ENCODE data around the gene CAD. TPM values are rescaled to one million over a fixed set of nuclear protein-coding genes. Genes with fewer than 3 reads are reported as not detected.

Gene CAD
- total RNA-seq, 2 experiments from 2014 or later = 132 to 173 TPM

- H3K4me1 ChIP-seq (ENCODE audit: insufficient read depth, low read length, poor library complexity, severe bottlenecking) = peaks cover 75% of the 10 kb centered on the region
- TF ChIP-seq CTCF (conservative IDR thresholded peaks at IDR 0.05; ENCODE audit: low read length) (peak; percentile 90), EZH2phosphoT487 (IDR thresholded peaks at IDR 0.05; ENCODE audit: borderline replicate concordance, low read depth, low read length) (no peak)
- peak; percentile 85 for DNase-seq (ENCODE audit: low spot score)
- H3K9me2 ChIP-seq (ENCODE audit: insufficient read depth, low read length) = no peaks in the 10 kb centered on the region
- H3K79me2 ChIP-seq (ENCODE audit: insufficient read depth, low read depth, low read length) = no peaks in the 10 kb centered on the region
- no peaks in the 10 kb centered on the region for H3K36me3 ChIP-seq (ENCODE audit: insufficient read depth, low read length)
- POLR2A ChIA-PET = interaction anchor here (0.6 to 4.8 kb wide), 14 partner anchors 10 to 241 kb away, joined by 3 to 46 read pairs (median 6); partner anchors contain the start of genes AGBL5, ATRAID and TRIM54
- peak overlapping the region; percentile 66 for H2AFZ ChIP-seq (ENCODE audit: low read length)
- CTCF ChIA-PET (ENCODE audit: unreplicated experiment) = interaction anchor here (0.6 to 4.5 kb wide), 9 partner anchors 8 to 322 kb away, joined by 3 to 37 read pairs (median 6); partner anchors contain the start of genes MPV17 and TRIM54
- intact Hi-C loops (cut with micrococcal nuclease; ENCODE audit: unreplicated experiment) = loop anchor here (1.0 to 5.0 kb wide), 6 partner anchors 27 to 445 kb away; partner anchors contain the start of gene DPYSL5
- no TSS peak for BruUV-seq (replicated peaks)
- H4K20me1 ChIP-seq (ENCODE audit: insufficient read depth, low read length) = no peaks in the 10 kb centered on the region
- H3K9me3 ChIP-seq (ENCODE audit: low read length) = no peaks in the 10 kb centered on the region
- peak overlapping the region; percentile 99 for H3K27ac ChIP-seq (ENCODE audit: low read depth, low read length, poor library complexity, severe bottlenecking)
- peak overlapping the region; percentile 65 for H3K4me2 ChIP-seq (ENCODE audit: low read length)
- peak overlapping the region; percentile 39 for H3K4me3 ChIP-seq (ENCODE audit: low read depth, low read length, poor library complexity, severe bottlenecking)
Observed at GRCh38 chr2:27291865-27292264, 74.7 kb downstream of the CAD start.

Other genes starting within 250 kb of the CAD start
- not detected in 2 replicates for gene MAPRE3, start 246.7 kb upstream of the CAD start, total RNA-seq (2014; rRNA removed; shearing (Covaris generic))
- not detected in 2 replicates for gene MAPRE3, start 246.7 kb upstream of the CAD start, total RNA-seq (2022)
- 32.0 and 32.6 TPM in 2 replicates for gene TMEM214, start 184.4 kb upstream of the CAD start, total RNA-seq (2014; rRNA removed; shearing (Covaris generic))
- gene TMEM214, start 184.4 kb upstream of the CAD start, total RNA-seq (2022) = 78.6 and 79.3 TPM in 2 replicates
- gene AGBL5, start 165.7 kb upstream of the CAD start, total RNA-seq (2014; rRNA removed; shearing (Covaris generic)) = 34.3 and 37.4 TPM in 2 replicates
- 42.0 and 51.8 TPM in 2 replicates for gene AGBL5, start 165.7 kb upstream of the CAD start, total RNA-seq (2022)
- gene OST4, start 145.7 kb upstream of the CAD start, total RNA-seq (2014; rRNA removed; shearing (Covaris generic)) = 147 and 214 TPM in 2 replicates
- 253 and 267 TPM in 2 replicates for gene OST4, start 145.7 kb upstream of the CAD start, total RNA-seq (2022)
- 2.7 and 3.2 TPM in 2 replicates for gene EMILIN1, start 138.8 kb upstream of the CAD start, total RNA-seq (2014; rRNA removed; shearing (Covaris generic))
- gene EMILIN1, start 138.8 kb upstream of the CAD start, total RNA-seq (2022) = 1.6 and 2.2 TPM in 2 replicates
- gene KHK, start 130.6 kb upstream of the CAD start, total RNA-seq (2014; rRNA removed; shearing (Covaris generic)) = 9.7 and 14.0 TPM in 2 replicates
- 17.9 and 19.7 TPM in 2 replicates for gene KHK, start 130.6 kb upstream of the CAD start, total RNA-seq (2022)
- not detected in 2 replicates for gene CGREF1, start 98.2 kb upstream of the CAD start, total RNA-seq (2014; rRNA removed; shearing (Covaris generic))
- not detected in 2 replicates for gene CGREF1, start 98.2 kb upstream of the CAD start, total RNA-seq (2022)
- gene ABHD1, start 93.6 kb upstream of the CAD start, total RNA-seq (2014; rRNA removed; shearing (Covaris generic)) = not detected in 2 replicates
- gene ABHD1, start 93.6 kb upstream of the CAD start, total RNA-seq (2022) = not detected in 2 replicates
- 113 and 116 TPM in 2 replicates for gene PREB, start 82.7 kb upstream of the CAD start, total RNA-seq (2014; rRNA removed; shearing (Covaris generic))
- gene PREB, start 82.7 kb upstream of the CAD start, total RNA-seq (2022) = 96.8 and 106 TPM in 2 replicates
- not detected in 2 replicates for gene PRR30, start 78.0 kb upstream of the CAD start, total RNA-seq (2014; rRNA removed; shearing (Covaris generic))
- not detected in 2 replicates for gene PRR30, start 78.0 kb upstream of the CAD start, total RNA-seq (2022)
- not detected in 2 replicates for gene TCF23, start 68.4 kb upstream of the CAD start, total RNA-seq (2014; rRNA removed; shearing (Covaris generic))
- 0.25 TPM in 1 of 2 replicates, not detected in the other for gene TCF23, start 68.4 kb upstream of the CAD start, total RNA-seq (2022)
- gene ATRAID, start 5.3 kb upstream of the CAD start, total RNA-seq (2014; rRNA removed; shearing (Covaris generic)) = 75.4 and 93.3 TPM in 2 replicates
- gene ATRAID, start 5.3 kb upstream of the CAD start, total RNA-seq (2022) = 92.7 and 92.8 TPM in 2 replicates
- 50.1 and 55.5 TPM in 2 replicates for gene SLC5A6, start 5.1 kb upstream of the CAD start, total RNA-seq (2014; rRNA removed; shearing (Covaris generic))
- 47.9 and 60.1 TPM in 2 replicates for gene SLC5A6, start 5.1 kb upstream of the CAD start, total RNA-seq (2022)
- gene SLC30A3, start 45.7 kb downstream of the CAD start, total RNA-seq (2014; rRNA removed; shearing (Covaris generic)) = 14.0 and 23.3 TPM in 2 replicates
- gene SLC30A3, start 45.7 kb downstream of the CAD start, total RNA-seq (2022) = 61.0 and 71.6 TPM in 2 replicates
- 2.7 and 4.7 TPM in 2 replicates for gene DNAJC5G, start 58.1 kb downstream of the CAD start, total RNA-seq (2014; rRNA removed; shearing (Covaris generic))
- gene DNAJC5G, start 58.1 kb downstream of the CAD start, total RNA-seq (2022) = 18.1 and 18.2 TPM in 2 replicates
- 2.1 and 6.4 TPM in 2 replicates for gene TRIM54, start 65.1 kb downstream of the CAD start, total RNA-seq (2014; rRNA removed; shearing (Covaris generic))
- 13.6 and 18.8 TPM in 2 replicates for gene TRIM54, start 65.1 kb downstream of the CAD start, total RNA-seq (2022)
- 5.9 and 6.4 TPM in 2 replicates for gene UCN, start 91.1 kb downstream of the CAD start, total RNA-seq (2014; rRNA removed; shearing (Covaris generic))
- 7.2 and 8.5 TPM in 2 replicates for gene UCN, start 91.1 kb downstream of the CAD start, total RNA-seq (2022)
- gene MPV17, start 105.7 kb downstream of the CAD start, total RNA-seq (2014; rRNA removed; shearing (Covaris generic)) = 54.1 and 63.9 TPM in 2 replicates
- gene MPV17, start 105.7 kb downstream of the CAD start, total RNA-seq (2022) = 98.0 and 109 TPM in 2 replicates
- 54.2 and 56.9 TPM in 2 replicates for gene GTF3C2, start 139.4 kb downstream of the CAD start, total RNA-seq (2014; rRNA removed; shearing (Covaris generic))
- gene GTF3C2, start 139.4 kb downstream of the CAD start, total RNA-seq (2022) = 70.3 and 77.7 TPM in 2 replicates
- 23.9 and 27.0 TPM in 2 replicates for gene EIF2B4, start 153.0 kb downstream of the CAD start, total RNA-seq (2014; rRNA removed; shearing (Covaris generic))
- 32.9 and 33.1 TPM in 2 replicates for gene EIF2B4, start 153.0 kb downstream of the CAD start, total RNA-seq (2022)
- 63.1 and 66.0 TPM in 2 replicates for gene SNX17, start 153.2 kb downstream of the CAD start, total RNA-seq (2014; rRNA removed; shearing (Covaris generic))
- 86.8 and 97.4 TPM in 2 replicates for gene SNX17, start 153.2 kb downstream of the CAD start, total RNA-seq (2022)
- gene ZNF513, start 163.4 kb downstream of the CAD start, total RNA-seq (2014; rRNA removed; shearing (Covaris generic)) = 9.0 and 10.0 TPM in 2 replicates
- 9.7 and 10.9 TPM in 2 replicates for gene ZNF513, start 163.4 kb downstream of the CAD start, total RNA-seq (2022)
- gene PPM1G, start 192.2 kb downstream of the CAD start, total RNA-seq (2014; rRNA removed; shearing (Covaris generic)) = 101 and 113 TPM in 2 replicates
- gene PPM1G, start 192.2 kb downstream of the CAD start, total RNA-seq (2022) = 138 and 147 TPM in 2 replicates
- gene NRBP1, start 211.3 kb downstream of the CAD start, total RNA-seq (2014; rRNA removed; shearing (Covaris generic)) = 27.9 and 28.5 TPM in 2 replicates
- 46.0 and 48.5 TPM in 2 replicates for gene NRBP1, start 211.3 kb downstream of the CAD start, total RNA-seq (2022)
- 1.9 and 10.9 TPM in 2 replicates for gene KRTCAP3, start 225.0 kb downstream of the CAD start, total RNA-seq (2014; rRNA removed; shearing (Covaris generic))
- gene KRTCAP3, start 225.0 kb downstream of the CAD start, total RNA-seq (2022) = 6.9 and 8.3 TPM in 2 replicates

Measured in OCI-LY7 (cell line).